ENCODE data around the gene IL19.

- TF ChIP-seq, protein P1, sequence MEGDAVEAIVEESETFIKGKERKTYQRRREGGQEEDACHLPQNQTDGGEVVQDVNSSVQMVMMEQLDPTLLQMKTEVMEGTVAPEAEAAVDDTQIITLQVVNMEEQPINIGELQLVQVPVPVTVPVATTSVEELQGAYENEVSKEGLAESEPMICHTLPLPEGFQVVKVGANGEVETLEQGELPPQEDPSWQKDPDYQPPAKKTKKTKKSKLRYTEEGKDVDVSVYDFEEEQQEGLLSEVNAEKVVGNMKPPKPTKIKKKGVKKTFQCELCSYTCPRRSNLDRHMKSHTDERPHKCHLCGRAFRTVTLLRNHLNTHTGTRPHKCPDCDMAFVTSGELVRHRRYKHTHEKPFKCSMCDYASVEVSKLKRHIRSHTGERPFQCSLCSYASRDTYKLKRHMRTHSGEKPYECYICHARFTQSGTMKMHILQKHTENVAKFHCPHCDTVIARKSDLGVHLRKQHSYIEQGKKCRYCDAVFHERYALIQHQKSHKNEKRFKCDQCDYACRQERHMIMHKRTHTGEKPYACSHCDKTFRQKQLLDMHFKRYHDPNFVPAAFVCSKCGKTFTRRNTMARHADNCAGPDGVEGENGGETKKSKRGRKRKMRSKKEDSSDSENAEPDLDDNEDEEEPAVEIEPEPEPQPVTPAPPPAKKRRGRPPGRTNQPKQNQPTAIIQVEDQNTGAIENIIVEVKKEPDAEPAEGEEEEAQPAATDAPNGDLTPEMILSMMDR (IDR thresholded peaks at IDR 0.05) = no peak
- TF ChIP-seq EP300 (IDR thresholded peaks at IDR 0.05) = no peak
These were observed 55.8 kb downstream of the IL19 start for GRCh38 chr1:206826394-206826793.
